Fibroblast of pulmonary artery (primary cell): Measurements from ENCODE around the gene SLC66A2.

Source experiments
- DNase-seq: peaks from one replicate; pipeline ENCODE4 v3.0.0-alpha.2; 2010; ENCODE audit warnings: low read depth
- H3K4me3 ChIP-seq: replicated peaks from 2 replicates; pipeline ENCODE4 v1.5.1; 2011; ENCODE audit warnings: low read depth, mild to moderate bottlenecking, control low read depth, low read length, moderate library complexity
- TF ChIP-seq, protein P1 (sequence below): IDR thresholded peaks from 2 replicates; pipeline ENCODE4 v1.5.1; 2011; ENCODE audit warnings: mild to moderate bottlenecking, control low read depth, low read length, inconsistent platforms; ENCODE audit errors: missing control alignments

SLC66A2 gene

DNA sequence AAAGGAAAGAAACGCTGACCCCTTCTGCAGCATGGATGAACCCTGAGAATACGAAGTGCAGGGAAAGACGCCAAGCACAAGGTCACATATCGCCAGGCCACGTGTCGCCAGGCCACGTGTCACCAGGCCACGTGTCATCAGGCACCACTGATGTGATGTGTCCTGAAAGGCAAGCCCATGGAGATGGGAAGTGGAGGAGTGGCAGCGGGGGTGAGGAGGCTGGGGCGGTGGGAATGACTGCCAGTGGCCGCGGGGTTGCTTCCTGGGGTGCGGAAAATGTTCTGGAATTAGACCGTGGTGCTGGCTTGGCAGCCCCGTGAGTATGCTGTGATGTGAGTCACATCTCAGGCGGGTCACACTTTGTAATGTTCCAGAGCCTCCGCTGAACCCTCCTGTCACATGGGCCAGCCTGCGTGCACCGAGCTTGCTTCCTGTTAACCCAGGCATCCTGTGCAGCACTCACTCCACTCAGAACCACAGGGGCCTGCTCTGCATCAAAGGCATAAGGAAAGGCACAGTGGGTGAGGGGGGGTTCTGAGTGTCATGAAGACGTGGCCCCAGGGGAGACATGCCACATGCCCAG, 39.0 kb downstream of the SLC66A2 start:
- no peak overlapping the region for H3K4me3 ChIP-seq
- TF ChIP-seq, protein P1, sequence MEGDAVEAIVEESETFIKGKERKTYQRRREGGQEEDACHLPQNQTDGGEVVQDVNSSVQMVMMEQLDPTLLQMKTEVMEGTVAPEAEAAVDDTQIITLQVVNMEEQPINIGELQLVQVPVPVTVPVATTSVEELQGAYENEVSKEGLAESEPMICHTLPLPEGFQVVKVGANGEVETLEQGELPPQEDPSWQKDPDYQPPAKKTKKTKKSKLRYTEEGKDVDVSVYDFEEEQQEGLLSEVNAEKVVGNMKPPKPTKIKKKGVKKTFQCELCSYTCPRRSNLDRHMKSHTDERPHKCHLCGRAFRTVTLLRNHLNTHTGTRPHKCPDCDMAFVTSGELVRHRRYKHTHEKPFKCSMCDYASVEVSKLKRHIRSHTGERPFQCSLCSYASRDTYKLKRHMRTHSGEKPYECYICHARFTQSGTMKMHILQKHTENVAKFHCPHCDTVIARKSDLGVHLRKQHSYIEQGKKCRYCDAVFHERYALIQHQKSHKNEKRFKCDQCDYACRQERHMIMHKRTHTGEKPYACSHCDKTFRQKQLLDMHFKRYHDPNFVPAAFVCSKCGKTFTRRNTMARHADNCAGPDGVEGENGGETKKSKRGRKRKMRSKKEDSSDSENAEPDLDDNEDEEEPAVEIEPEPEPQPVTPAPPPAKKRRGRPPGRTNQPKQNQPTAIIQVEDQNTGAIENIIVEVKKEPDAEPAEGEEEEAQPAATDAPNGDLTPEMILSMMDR, result no peak
- DNase-seq, result peak; percentile 11

DNA sequence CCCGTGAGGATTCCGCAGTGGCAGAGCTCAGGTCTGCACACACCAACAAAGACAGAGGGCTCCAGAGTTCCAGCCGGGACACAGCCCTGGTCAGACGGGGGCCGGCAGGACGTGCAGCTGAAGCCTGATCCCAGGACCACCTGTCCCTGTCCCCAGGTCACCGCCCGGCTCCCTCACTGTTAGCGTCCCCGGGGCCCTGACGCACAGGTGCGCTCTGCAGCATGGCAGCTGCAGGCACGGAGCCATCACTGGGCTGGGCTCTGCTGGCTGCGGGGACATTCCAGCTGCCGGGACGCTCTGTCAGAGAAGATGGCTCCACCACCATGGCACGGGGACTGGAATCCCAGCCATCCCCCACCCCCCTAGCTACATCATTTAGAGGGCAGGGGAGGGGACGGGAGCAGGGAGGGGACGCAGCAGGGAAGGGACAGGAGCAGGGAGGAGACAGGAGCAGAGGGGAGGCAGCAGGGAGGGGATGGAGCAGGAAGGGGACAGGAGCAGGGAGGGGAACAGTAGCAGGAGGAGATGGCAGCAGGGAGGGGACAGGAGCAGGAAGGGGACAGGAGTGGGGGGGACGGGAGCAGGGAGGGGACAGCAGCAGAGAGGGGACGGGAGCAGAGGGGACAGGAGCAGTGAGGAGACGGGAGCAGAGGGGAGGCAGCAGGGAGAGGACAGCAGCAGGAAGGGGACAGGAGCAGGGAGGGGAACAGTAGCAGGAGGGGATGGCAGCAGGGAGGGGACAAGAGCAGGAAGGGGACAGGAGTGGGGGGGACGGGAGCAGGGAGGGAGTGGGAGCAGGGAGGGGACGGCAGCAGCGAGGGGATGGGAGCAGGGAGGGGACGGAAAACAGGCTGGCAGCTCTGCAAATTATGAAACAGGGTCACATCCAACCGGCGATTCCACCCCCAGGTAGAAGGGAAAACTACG, 39.8 kb downstream of the SLC66A2 start:
- no peak for DNase-seq
- TF ChIP-seq, protein P1, result no peak
- no peak overlapping the region for H3K4me3 ChIP-seq

DNA sequence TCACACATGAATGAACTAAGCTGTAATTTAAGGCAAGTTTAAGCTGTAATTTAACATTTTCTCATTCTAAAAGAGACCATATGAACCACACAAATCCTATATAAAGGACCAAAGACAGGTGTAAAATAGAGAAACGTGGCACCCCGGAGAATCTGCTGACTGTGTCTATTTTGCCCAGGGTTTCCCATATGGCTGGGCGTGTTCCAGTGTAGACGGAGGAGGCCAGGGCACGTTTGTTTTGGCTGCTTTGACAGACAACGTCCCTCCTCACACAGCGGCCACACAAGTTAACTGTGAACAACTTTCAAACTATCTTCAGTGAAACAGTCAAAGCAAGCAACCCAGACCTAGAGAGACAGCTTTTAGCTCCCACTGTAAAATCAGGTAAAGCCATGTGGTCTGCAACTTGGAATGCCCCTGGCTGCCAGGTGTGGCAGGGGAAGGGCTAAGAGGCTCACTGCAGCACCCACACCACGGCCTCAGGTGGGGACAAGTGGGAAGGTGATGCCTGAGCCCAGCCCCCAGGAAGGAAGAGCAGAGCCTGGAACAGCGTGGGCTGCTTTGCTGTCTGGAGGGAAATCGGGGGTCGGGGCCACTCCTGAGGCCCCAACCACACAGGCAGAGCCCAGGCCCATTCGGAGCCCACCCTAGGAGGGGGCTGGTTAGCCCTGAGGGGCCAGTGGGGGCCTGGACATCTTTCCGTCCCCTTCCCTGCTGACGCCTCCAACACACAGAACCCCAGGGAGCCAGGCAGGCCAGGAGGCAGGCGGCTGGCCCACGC, 40.7 kb downstream of the SLC66A2 start:
- TF ChIP-seq, protein P1, result no peak
- DNase-seq, result no peak
- H3K4me3 ChIP-seq, result no peak overlapping the region

DNA sequence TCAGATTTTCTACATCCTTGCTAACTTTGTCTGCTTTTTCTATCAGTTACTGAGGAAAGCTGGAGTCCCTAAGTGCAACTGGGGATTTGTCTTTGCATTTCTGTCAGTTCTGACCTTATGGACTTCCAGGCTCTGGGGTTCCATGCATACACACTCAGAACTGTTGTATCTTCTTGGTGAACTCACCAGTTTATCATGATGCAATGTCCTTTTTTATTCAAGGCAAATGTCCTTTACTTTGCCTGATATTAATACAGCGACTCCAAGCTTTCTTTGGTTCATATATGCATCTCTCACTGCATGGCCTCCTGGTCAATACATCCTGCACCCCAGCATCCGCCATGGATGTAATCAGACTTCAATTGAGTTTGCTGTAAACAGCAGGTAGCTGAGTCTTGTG, 44.7 kb downstream of the SLC66A2 start:
- no peak for DNase-seq

DNA sequence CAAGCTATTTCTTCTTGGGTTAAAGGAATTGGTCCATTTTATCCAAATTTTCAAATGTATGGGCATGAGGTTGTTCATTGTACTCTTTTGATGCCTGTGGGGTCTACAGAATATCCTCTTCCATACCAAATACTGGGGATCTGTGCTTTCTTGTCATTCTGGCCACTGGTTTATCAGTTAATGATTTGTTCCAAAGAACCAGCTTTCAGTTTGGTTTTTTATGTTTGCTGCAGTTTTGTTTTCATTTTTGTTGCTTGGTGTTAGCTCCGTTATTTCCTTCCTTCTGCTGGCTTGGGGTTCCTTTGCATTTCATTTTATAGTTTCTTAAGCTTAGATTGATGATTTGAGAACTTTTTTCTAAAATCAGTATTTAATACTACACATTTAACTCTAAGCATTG, 45.5 kb downstream of the SLC66A2 start:
- TF ChIP-seq, protein P1, result no peak
- no peak overlapping the region for H3K4me3 ChIP-seq
- no peak for DNase-seq

More for the DNA sequence above, 44.7 kb downstream of the SLC66A2 start:
- TF ChIP-seq, protein P1, result no peak
- H3K4me3 ChIP-seq, result no peak overlapping the region

DNA sequence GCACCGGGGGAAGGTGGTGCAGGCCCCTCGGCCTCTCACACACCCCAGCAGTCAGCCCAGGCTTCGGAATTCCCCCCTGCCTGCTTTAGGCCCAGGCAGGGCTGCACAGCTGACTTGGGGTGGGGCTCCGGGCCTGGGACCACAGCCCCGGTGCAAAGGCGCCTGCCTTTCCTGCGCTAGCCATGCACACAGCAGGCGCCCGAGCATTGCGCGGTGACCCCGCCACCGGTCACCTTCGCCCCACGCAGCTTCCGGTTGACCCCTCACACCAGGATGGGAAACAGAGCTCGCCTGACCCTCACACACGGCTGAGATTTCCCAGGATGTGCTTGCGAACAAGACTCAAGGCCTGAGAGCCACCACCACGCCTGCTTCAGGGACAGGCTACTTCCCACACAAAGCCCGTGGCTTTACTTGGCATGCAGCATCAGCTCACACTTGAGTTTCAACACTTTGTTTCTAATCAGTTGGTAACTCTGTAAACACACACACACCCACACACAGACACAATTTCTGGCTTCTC, 46.0 kb downstream of the SLC66A2 start:
- DNase-seq, result peak; percentile 60
- TF ChIP-seq, protein P1, result no peak
- no peak overlapping the region for H3K4me3 ChIP-seq
